Measurements from ENCODE around the gene HBE1. TPM values are rescaled to one million over a fixed set of nuclear protein-coding genes. Genes with fewer than 3 reads are reported as not detected.

The HBE1 gene
- total and polyA plus RNA-seq, 3 donors from 2014 or later: 0.87 TPM; not detected in 2

- no peak for DNase-seq
- intact Hi-C loops (cut with DNase I; ENCODE audit: low total_unique reads): no loop called here
- no peak for TF ChIP-seq POLR2A (IDR thresholded peaks at IDR 0.05)
- TF ChIP-seq, protein P1, sequence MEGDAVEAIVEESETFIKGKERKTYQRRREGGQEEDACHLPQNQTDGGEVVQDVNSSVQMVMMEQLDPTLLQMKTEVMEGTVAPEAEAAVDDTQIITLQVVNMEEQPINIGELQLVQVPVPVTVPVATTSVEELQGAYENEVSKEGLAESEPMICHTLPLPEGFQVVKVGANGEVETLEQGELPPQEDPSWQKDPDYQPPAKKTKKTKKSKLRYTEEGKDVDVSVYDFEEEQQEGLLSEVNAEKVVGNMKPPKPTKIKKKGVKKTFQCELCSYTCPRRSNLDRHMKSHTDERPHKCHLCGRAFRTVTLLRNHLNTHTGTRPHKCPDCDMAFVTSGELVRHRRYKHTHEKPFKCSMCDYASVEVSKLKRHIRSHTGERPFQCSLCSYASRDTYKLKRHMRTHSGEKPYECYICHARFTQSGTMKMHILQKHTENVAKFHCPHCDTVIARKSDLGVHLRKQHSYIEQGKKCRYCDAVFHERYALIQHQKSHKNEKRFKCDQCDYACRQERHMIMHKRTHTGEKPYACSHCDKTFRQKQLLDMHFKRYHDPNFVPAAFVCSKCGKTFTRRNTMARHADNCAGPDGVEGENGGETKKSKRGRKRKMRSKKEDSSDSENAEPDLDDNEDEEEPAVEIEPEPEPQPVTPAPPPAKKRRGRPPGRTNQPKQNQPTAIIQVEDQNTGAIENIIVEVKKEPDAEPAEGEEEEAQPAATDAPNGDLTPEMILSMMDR (IDR thresholded peaks at IDR 0.05): no peak
- H3K9me3 ChIP-seq: no peaks in the 10 kb centered on the region
- 94% methylated on average over 6 of the region's 6 CpGs for WGBS, 2 donors
- H3K27me3 ChIP-seq: no peaks in the 10 kb centered on the region
- H3K36me3 ChIP-seq (ENCODE audit: low read depth, missing control alignments): no peaks in the 10 kb centered on the region
- no peak overlapping the region for H3K4me3 ChIP-seq
- no peak overlapping the region for H3K27ac ChIP-seq
- no peaks in the 10 kb centered on the region for H3K4me1 ChIP-seq
These were observed 46.6 kb downstream of the HBE1 start for GRCh38 chr11:5223146-5223545.

Other genes with a start within 250 kb of the HBE1 start
- not detected for gene OR52J3, start 223.4 kb downstream of the HBE1 start, total RNA-seq
- gene OR52J3, start 223.4 kb downstream of the HBE1 start, polyA plus RNA-seq (ENCODE audit: insufficient read depth, low read depth, low replicate concordance): not detected
- under 1 TPM in 1 of 2 donors, not detected in 1; 0.37 TPM for gene OR52E2, start 210.3 kb downstream of the HBE1 start, total RNA-seq
- gene OR52E2, start 210.3 kb downstream of the HBE1 start, polyA plus RNA-seq (ENCODE audit: insufficient read depth, low read depth, low replicate concordance): not detected
- gene OR52E1, start 200.4 kb downstream of the HBE1 start, total RNA-seq: not detected
- not detected for gene OR52E1, start 200.4 kb downstream of the HBE1 start, polyA plus RNA-seq (ENCODE audit: insufficient read depth, low read depth, low replicate concordance)
- gene OR52A5, start 131.6 kb downstream of the HBE1 start, total RNA-seq: under 1 TPM; 0.37 to 0.55 TPM
- gene OR52A5, start 131.6 kb downstream of the HBE1 start, polyA plus RNA-seq (ENCODE audit: insufficient read depth, low read depth, low replicate concordance): not detected
- gene OR52A1, start 115.2 kb downstream of the HBE1 start, total RNA-seq: under 1 TPM; 0.19 to 0.47 TPM
- gene OR52A1, start 115.2 kb downstream of the HBE1 start, polyA plus RNA-seq (ENCODE audit: insufficient read depth, low read depth, low replicate concordance): not detected
- gene OR51V1, start 69.3 kb downstream of the HBE1 start, total RNA-seq: not detected
- gene OR51V1, start 69.3 kb downstream of the HBE1 start, polyA plus RNA-seq (ENCODE audit: insufficient read depth, low read depth, low replicate concordance): not detected
- 10 to 100 TPM in 1 of 2 donors, not detected in 1; 11.8 TPM for gene HBB, start 42.9 kb downstream of the HBE1 start, total RNA-seq
- gene HBB, start 42.9 kb downstream of the HBE1 start, polyA plus RNA-seq (ENCODE audit: insufficient read depth, low read depth, low replicate concordance): 55.6 TPM
- gene HBD, start 35.5 kb downstream of the HBE1 start, total RNA-seq: not detected
- gene HBD, start 35.5 kb downstream of the HBE1 start, polyA plus RNA-seq (ENCODE audit: insufficient read depth, low read depth, low replicate concordance): not detected
- not detected for gene HBG1, start 20.1 kb downstream of the HBE1 start, total RNA-seq
- not detected for gene HBG1, start 20.1 kb downstream of the HBE1 start, polyA plus RNA-seq (ENCODE audit: insufficient read depth, low read depth, low replicate concordance)
- gene HBG2, start 15.2 kb downstream of the HBE1 start, total RNA-seq: not detected
- not detected for gene HBG2, start 15.2 kb downstream of the HBE1 start, polyA plus RNA-seq (ENCODE audit: insufficient read depth, low read depth, low replicate concordance)
- under 1 TPM in 1 of 2 donors, not detected in 1; 0.74 TPM for gene OR51B4, start 32.0 kb upstream of the HBE1 start, total RNA-seq
- gene OR51B4, start 32.0 kb upstream of the HBE1 start, polyA plus RNA-seq (ENCODE audit: insufficient read depth, low read depth, low replicate concordance): not detected
- under 1 TPM in 1 of 2 donors, not detected in 1; 0.74 TPM for gene OR51B2, start 54.4 kb upstream of the HBE1 start, total RNA-seq
- not detected for gene OR51B2, start 54.4 kb upstream of the HBE1 start, polyA plus RNA-seq (ENCODE audit: insufficient read depth, low read depth, low replicate concordance)
- gene OR51B5, start 73.6 kb upstream of the HBE1 start, total RNA-seq: 1 to 10 TPM; 1.3 to 2.7 TPM
- 0.78 TPM for gene OR51B5, start 73.6 kb upstream of the HBE1 start, polyA plus RNA-seq (ENCODE audit: insufficient read depth, low read depth, low replicate concordance)
- not detected for gene OR51B6, start 81.6 kb upstream of the HBE1 start, total RNA-seq
- not detected for gene OR51B6, start 81.6 kb upstream of the HBE1 start, polyA plus RNA-seq (ENCODE audit: insufficient read depth, low read depth, low replicate concordance)
- not detected for gene OR51M1, start 113.9 kb upstream of the HBE1 start, total RNA-seq
- not detected for gene OR51M1, start 113.9 kb upstream of the HBE1 start, polyA plus RNA-seq (ENCODE audit: insufficient read depth, low read depth, low replicate concordance)
- gene OR51Q1, start 152.2 kb upstream of the HBE1 start, total RNA-seq: not detected
- gene OR51Q1, start 152.2 kb upstream of the HBE1 start, polyA plus RNA-seq (ENCODE audit: insufficient read depth, low read depth, low replicate concordance): not detected
- 1 to 10 TPM in 1 of 2 donors, under 1 TPM in 1; 0.74 to 1.1 TPM for gene OR51I1, start 171.6 kb upstream of the HBE1 start, total RNA-seq
- not detected for gene OR51I1, start 171.6 kb upstream of the HBE1 start, polyA plus RNA-seq (ENCODE audit: insufficient read depth, low read depth, low replicate concordance)
- gene OR51I2, start 179.4 kb upstream of the HBE1 start, total RNA-seq: not detected
- gene OR51I2, start 179.4 kb upstream of the HBE1 start, polyA plus RNA-seq (ENCODE audit: insufficient read depth, low read depth, low replicate concordance): not detected
- not detected for gene OR52D1, start 218.7 kb upstream of the HBE1 start, total RNA-seq
- gene OR52D1, start 218.7 kb upstream of the HBE1 start, polyA plus RNA-seq (ENCODE audit: insufficient read depth, low read depth, low replicate concordance): not detected
- gene UBQLN3, start 240.0 kb upstream of the HBE1 start, total RNA-seq: 100 to 1,000 TPM; 105 to 283 TPM
- 336 TPM for gene UBQLN3, start 240.0 kb upstream of the HBE1 start, polyA plus RNA-seq (ENCODE audit: insufficient read depth, low read depth, low replicate concordance)
- 10 to 100 TPM in 1 of 2 donors, 1 to 10 TPM in 1; 8.8 to 38.7 TPM for gene UBQLNL, start 246.8 kb upstream of the HBE1 start, total RNA-seq
- 42.8 TPM for gene UBQLNL, start 246.8 kb upstream of the HBE1 start, polyA plus RNA-seq (ENCODE audit: insufficient read depth, low read depth, low replicate concordance)

Data from testis (tissue), 3 donors.